GM12878 (cell line): ENCODE measurements around the gene SNX8. TPM values are rescaled to one million over a fixed set of nuclear protein-coding genes. Genes with fewer than 3 reads are reported as not detected.

Experiments used
- ATAC-seq: fragments of 200-7000 bp; cut with Tn5 transposase; 3 replicates; pipeline ENCODE4 v1.9.1; 2020; ENCODE audit warnings: mild to moderate bottlenecking, moderate library complexity
- BruUV-seq: library from RNA; stranded (reverse); fragments of 400-500 nt; replicated peaks from 2 replicates; lab custom pipeline; 2021; lab: Mats Ljungman, UMichigan
- CTCF ChIA-PET: fragments of 300-600 bp; sonication (Branson Sonifier 250); formaldehyde crosslinking; extraction: SDS; loops from one replicate; lab custom pipeline; 2021; ENCODE audit warnings: inconsistent platforms; lab: Yijun Ruan, JAX
- POLR2A ChIA-PET: fragments of 350-600 bp; formaldehyde crosslinking; extraction: SDS; loops from one replicate; lab custom pipeline; 2021; ENCODE audit warnings: inconsistent platforms; lab: Charles Lee
- RAD21 ChIA-PET: fragments of 300-600 bp; sonication (Branson Sonifier 250); formaldehyde crosslinking; loops from one replicate; lab custom pipeline; 2023; ENCODE audit warnings: antibody characterized with exemption; ENCODE audit not compliant: unreplicated experiment; lab: Charles Lee
- SMC1A ChIA-PET: fragments of 300-600 bp; sonication (Branson Sonifier 250); formaldehyde crosslinking; loops from one replicate; lab custom pipeline; 2023; ENCODE audit not compliant: unreplicated experiment, uncharacterized antibody; lab: Charles Lee
- DNase-seq: peaks from one replicate; pipeline ENCODE4 v3.0.0-alpha.2; 2011; ENCODE audit warnings: low read depth, low spot score
- FAIRE-seq: peaks from 3 replicates; lab custom pipeline; 2011; peaks lifted over from hg19 to GRCh38; lab: Jason Lieb, UNC
- H2AFZ ChIP-seq: 2 replicates; pipeline ENCODE4 v1.6.0; 2011; ENCODE audit warnings: low read depth, low read length, control low read depth; ENCODE audit not compliant: control insufficient read depth
- H3K27ac ChIP-seq: 2 replicates; pipeline ENCODE4 v1.5.1; 2011; ENCODE audit warnings: control low read depth; ENCODE audit not compliant: control insufficient read depth, insufficient read depth
- H3K27me3 ChIP-seq, 2 experiments: replicated peaks in 1 of 2; 2 replicates each; pipeline versions ENCODE4 v1.6.0 to v1.6.1; 2011; ENCODE audit warnings: low read length in 1 of 2; ENCODE audit not compliant: control insufficient read depth in 2 of 2, insufficient read depth in 2 of 2
- H3K36me3 ChIP-seq, 2 experiments: 2 replicates each; pipeline ENCODE4 v1.5.1; 2011; ENCODE audit warnings: low read length in 1 of 2; ENCODE audit not compliant: control insufficient read depth in 2 of 2, insufficient read depth in 2 of 2
- H3K4me1 ChIP-seq: 2 replicates; pipeline ENCODE4 v1.6.1; 2011; ENCODE audit warnings: mild to moderate bottlenecking, low read length, moderate library complexity, mixed read lengths; ENCODE audit not compliant: control insufficient read depth, insufficient read depth
- H3K4me2 ChIP-seq: 2 replicates; pipeline ENCODE4 v1.6.0; 2011; ENCODE audit warnings: control low read depth; ENCODE audit not compliant: control insufficient read depth, insufficient read depth
- H3K4me3 ChIP-seq: fragments of 200-600 bp; sonication (generic); 2 replicates; pipeline ENCODE4 v1.5.1; 2016
- H3K79me2 ChIP-seq: 2 replicates; pipeline ENCODE4 v1.6.0; 2011; ENCODE audit warnings: low read length; ENCODE audit not compliant: control insufficient read depth, insufficient read depth
- H3K9ac ChIP-seq: 2 replicates; pipeline ENCODE4 v1.8.0; 2011; ENCODE audit warnings: low read length, control low read depth, mixed read lengths; ENCODE audit not compliant: control insufficient read depth, insufficient read depth
- H3K9me3 ChIP-seq: replicated peaks from 3 replicates; pipeline ENCODE4 v1.5.1; 2011; ENCODE audit warnings: mild to moderate bottlenecking, low read length; ENCODE audit not compliant: control insufficient read depth, insufficient read depth
- H4K20me1 ChIP-seq: 2 replicates; pipeline ENCODE4 v1.6.0; 2011; ENCODE audit not compliant: control insufficient read depth, insufficient read depth
- E2F4 ChIP-seq: IDR thresholded peaks from 2 replicates; pipeline ENCODE4 v1.6.1; 2012; ENCODE audit warnings: low read depth, low read length, improper control_type of control experiment
- PBX3 ChIP-seq: IDR thresholded peaks from 2 replicates; pipeline ENCODE4 v1.6.1; 2011; ENCODE audit warnings: mild to moderate bottlenecking, low read depth, low read length, moderate library complexity; ENCODE audit not compliant: insufficient replicate concordance
- POLR2A ChIP-seq: IDR thresholded peaks from 2 replicates; pipeline ENCODE4 v1.6.1; 2011; ENCODE audit warnings: low read depth, mild to moderate bottlenecking, low read length
- TBL1XR1 ChIP-seq: IDR thresholded peaks from 2 replicates; pipeline ENCODE4 v1.6.1; 2012; ENCODE audit warnings: low read depth, low read length, improper control_type of control experiment
- ZSCAN29 ChIP-seq: fragments of 450-650 bp; IDR thresholded peaks from 2 replicates; pipeline ENCODE4 v1.6.1; 2017; ENCODE audit warnings: mild to moderate bottlenecking, moderate library complexity
- WGBS: methylation state at CpG from one replicate; pipeline ENCODE4 v1.1.6; 2016; ENCODE audit warnings: low lambda C conversion rate; ENCODE audit not compliant: insufficient replicate concordance, insufficient coverage; ENCODE audit errors: missing lambda C conversion rate; 5-methylcytosine and 5-hydroxymethylcytosine counted together
- in situ Hi-C: fragments of 300-500 bp; cut with MboI; formaldehyde crosslinking; loops from 9 replicates; pipeline ENCODE4 v1.14.3; 2018; ENCODE audit warnings: mixed read lengths
- intact Hi-C: fragments of 100-400 bp; cut with micrococcal nuclease; formaldehyde crosslinking; loops from one replicate; pipeline ENCODE4 v1.14.2; 2022; ENCODE audit not compliant: unreplicated experiment
- polyA plus RNA-seq, 11 experiments: library from polyadenylated mRNA; depleted of rRNA in 4 of 11; unstranded in 6 of 11; stranded (reverse) in 5 of 11; fragments of >200 nt; fragmentation: Nextera tagmentation in 4 of 11; fragmentation: Illumina TruSeq in 1 of 11; extraction: Ambion mirVana in 4 of 11; extraction: Trizol in 1 of 11; gene quantifications; 1 replicate in 1 of 11; 2 replicates in 10 of 11; pipeline versions ENCODE4 v1.2.1 to v1.2.3, GENCODE V29; 2011 to 2016; ENCODE audit warnings: inconsistent platforms in 2 of 11, missing spikeins in 2 of 11, low read depth in 1 of 11
- total RNA-seq, 4 experiments: library from RNA; depleted of rRNA in 3 of 4; stranded (reverse); fragments of >200 nt in 3 of 4; fragmentation: Illumina TruSeq in 1 of 4; extraction: Trizol in 1 of 4; gene quantifications; 2 replicates each; pipeline versions ENCODE4 v1.2.1 to v1.2.3, GENCODE V29; 2013 to 2021

The SNX8 gene
- total and polyA plus RNA-seq, 10 of the 15 experiments (the other 5 are each of a cell fraction or from before 2014, with no cell fraction given) = 6.4 to 210 (median 97.6) TPM

- TF ChIP-seq ZSCAN29 (no peak), POLR2A (peak; percentile 37; the same call in 1 of the 2 replicates)
- TF ChIP-seq, all 136 proteins: peak for 1
- H3K27ac ChIP-seq = peak overlapping the region; percentile 36; the same call in 1 of the 2 replicates
- ATAC-seq = no peak
- in situ Hi-C loops (loop anchor here (5.0 kb wide), 1 partner anchor 101 kb away; no protein-coding TSS in a partner anchor), intact Hi-C loops (loop anchor here (2.0 kb wide), 1 partner anchor 103 kb away; no protein-coding TSS in a partner anchor)
- DNase-seq = no peak
- ChIA-PET RAD21 (interaction anchor here (0.9 to 1.4 kb wide), 3 partner anchors 9 to 102 kb away, joined by 3 to 5 read pairs (median 3); no protein-coding TSS in a partner anchor), SMC1A (interaction anchor here (1.3 to 2.2 kb wide), 3 partner anchors 16 to 108 kb away, joined by 3 to 9 read pairs (median 4); no protein-coding TSS in a partner anchor), POLR2A (interaction anchor here (1.1 to 1.3 kb wide), 2 partner anchors 14 to 53 kb away, joined by 3 to 4 read pairs; no protein-coding TSS in a partner anchor), CTCF (interaction anchor here (0.6 to 1.8 kb wide), 7 partner anchors 9 to 318 kb away, joined by 3 to 4 read pairs (median 3); no protein-coding TSS in a partner anchor)
- H3K79me2 ChIP-seq = peaks cover 15% of the 10 kb centered on the region
- no peak overlapping the region for H2AFZ ChIP-seq
- no peak overlapping the region for H3K4me3 ChIP-seq
- H3K4me2 ChIP-seq = peak overlapping the region; percentile 71
- no peaks in the 10 kb centered on the region; the same call in 2 of the 3 replicates for H3K9me3 ChIP-seq
- H3K36me3 ChIP-seq = peaks cover 0 to 3% of the 10 kb centered on the region in 2 experiments; a peak in 2 of 4 replicates
- H3K4me1 ChIP-seq = peaks cover 44% of the 10 kb centered on the region
- no peak for FAIRE-seq
- H3K27me3 ChIP-seq = no peaks in the 10 kb centered on the region
- 83% methylated on average over 22 of the region's 22 CpGs for WGBS
- no peak overlapping the region for H3K9ac ChIP-seq
- H4K20me1 ChIP-seq = no peaks in the 10 kb centered on the region
- BruUV-seq = no TSS peak
Measured at GRCh38 chr7:2245883-2246675, 68.2 kb downstream of the SNX8 start.

GRCh38 chr7:2244404-2244995, 69.7 kb downstream of the SNX8 start:
- no TSS peak for BruUV-seq
- H4K20me1 ChIP-seq = no peaks in the 10 kb centered on the region
- CTCF ChIA-PET = no interaction called here
- H3K36me3 ChIP-seq = peaks cover under 1 to 6% of the 10 kb centered on the region in 2 experiments; a peak in 3 of 4 replicates
- RAD21 ChIA-PET = no interaction called here
- H3K9ac ChIP-seq = no peak overlapping the region
- no peak overlapping the region for H3K27ac ChIP-seq
- intact Hi-C loops = loop anchor here (5.0 kb wide), 1 partner anchor 68 kb away; the partner anchor contains the start of gene SNX8
- H3K27me3 ChIP-seq = no peaks in the 10 kb centered on the region
- H3K4me3 ChIP-seq = no peak overlapping the region
- H2AFZ ChIP-seq = no peak overlapping the region
- ATAC-seq = no peak
- TF ChIP-seq E2F4 (no peak), TBL1XR1 (no peak), PBX3 (no peak)
- POLR2A ChIA-PET = interaction anchor here (1.1 kb wide), 1 partner anchor 54 kb away, joined by 3 read pairs; no protein-coding TSS in a partner anchor
- SMC1A ChIA-PET = interaction anchor here (1.4 to 2.2 kb wide), 2 partner anchors 104 to 109 kb away, joined by 3 to 9 read pairs; no protein-coding TSS in a partner anchor
- H3K4me2 ChIP-seq = no peak overlapping the region
- in situ Hi-C loops = no loop called here
- peaks cover 29% of the 10 kb centered on the region for H3K79me2 ChIP-seq
- no peak for DNase-seq
- no peak for FAIRE-seq
- H3K4me1 ChIP-seq = peaks cover 47% of the 10 kb centered on the region
- 84% methylated on average over 25 of the region's 25 CpGs for WGBS
- no peaks in the 10 kb centered on the region; the same call in 2 of the 3 replicates for H3K9me3 ChIP-seq
